K562 (cell line): ENCODE measurements around the gene ARFIP2. TPM values are rescaled to one million over a fixed set of nuclear protein-coding genes. Genes with fewer than 3 reads are reported as not detected.
A peak's percentile ranks its signal among the peaks of the same experiment; 100 is the strongest.

Experiments used
- ATAC-seq: fragments of 200-7000 bp; cut with Tn5 transposase; 3 replicates; pipeline ENCODE4 v1.9.1; 2020; ENCODE audit warnings: moderate library complexity
- BruUV-seq: library from RNA; stranded (reverse); fragments of 400-500 nt; replicated peaks from 2 replicates; lab custom pipeline; 2021; lab: Mats Ljungman, UMichigan
- CTCF ChIA-PET: fragments of 300-600 bp; formaldehyde crosslinking; extraction: SDS; loops from one replicate; lab custom pipeline; 2021; ENCODE audit warnings: low intra/inter-chr PET ratio; lab: Yijun Ruan, JAX
- POLR2A ChIA-PET: fragments of 300-600, 350-650 bp; sonication (Branson Sonifier 250); formaldehyde crosslinking; extraction: SDS; loops from one replicate; lab custom pipeline; 2021; ENCODE audit warnings: antibody characterized with exemption, inconsistent platforms; lab: Yijun Ruan, JAX
- DNase-seq, 4 experiments: peaks; one replicate each; pipeline versions ENCODE4 v3.0.0 to v3.0.0-alpha.2; 2011 to 2018; ENCODE audit warnings: low spot score in 3 of 4, mixed read lengths in 3 of 4; ENCODE audit errors: extremely low read depth in 1 of 4
- FAIRE-seq: peaks from 2 replicates; lab custom pipeline; 2011; peaks lifted over from hg19 to GRCh38; lab: Jason Lieb, UNC
- H2AFZ ChIP-seq: 2 replicates; pipeline ENCODE4 v1.6.0; 2011; ENCODE audit warnings: low read depth, low read length, control low read depth, inconsistent platforms
- H3K27ac ChIP-seq: fragments of 200-600 bp; 3 replicates; pipeline ENCODE4 v1.8.0; 2011; ENCODE audit warnings: low read depth, mild to moderate bottlenecking, control low read depth, inconsistent platforms, low read length, moderate library complexity, mixed read lengths; ENCODE audit errors: extremely low read depth
- H3K27me3 ChIP-seq, 2 experiments: fragments of 300-600 bp in 1 of 2; 2 replicates in 1 of 2; 3 replicates in 1 of 2; pipeline versions ENCODE4 v1.6.0 to v1.8.0; 2011; ENCODE audit warnings: inconsistent platforms in 2 of 2, low read length in 2 of 2, mild to moderate bottlenecking in 1 of 2, mixed read lengths in 1 of 2, moderate library complexity in 1 of 2; ENCODE audit not compliant: control insufficient read depth in 2 of 2, insufficient read depth in 2 of 2
- H3K36me3 ChIP-seq: fragments of 300-600 bp; 3 replicates; pipeline ENCODE4 v1.8.0; 2011; ENCODE audit warnings: mild to moderate bottlenecking, low read length, inconsistent platforms; ENCODE audit not compliant: control insufficient read depth, insufficient read depth
- H3K4me1 ChIP-seq, 2 experiments: fragments of 200-600 bp in 1 of 2; replicated peaks in 1 of 2; 2 replicates in 1 of 2; 3 replicates in 1 of 2; pipeline versions ENCODE4 v1.5.1 to v1.8.0; 2011; ENCODE audit warnings: inconsistent platforms in 2 of 2, low read length in 2 of 2, mild to moderate bottlenecking in 1 of 2, mixed read lengths in 1 of 2, moderate library complexity in 1 of 2; ENCODE audit not compliant: control insufficient read depth in 2 of 2, insufficient read depth in 2 of 2
- H3K4me2 ChIP-seq: 2 replicates; pipeline ENCODE4 v1.6.1; 2011; ENCODE audit warnings: low read length, control low read depth, inconsistent platforms, mixed read lengths; ENCODE audit not compliant: insufficient read depth
- H3K4me3 ChIP-seq: fragments of 200-600 bp; sonication (generic), shearing (Covaris generic); 2 replicates; pipeline ENCODE4 v1.5.1; 2016; ENCODE audit warnings: control low read depth, inconsistent platforms
- H3K79me2 ChIP-seq: fragments of 200-600 bp; 3 replicates; pipeline ENCODE4 v1.8.0; 2011; ENCODE audit warnings: low read length, inconsistent platforms; ENCODE audit not compliant: control insufficient read depth, insufficient read depth
- H3K9ac ChIP-seq, 2 experiments: 2 replicates each; pipeline versions ENCODE4 v1.6.0 to v1.6.1; 2011; ENCODE audit warnings: low read depth in 2 of 2, low read length in 2 of 2, control low read depth in 1 of 2, inconsistent platforms in 1 of 2, mild to moderate bottlenecking in 1 of 2, mixed read lengths in 1 of 2; ENCODE audit not compliant: insufficient read depth in 1 of 2
- H3K9me1 ChIP-seq: one replicate; pipeline ENCODE4 v1.6.0; 2011; ENCODE audit warnings: inconsistent platforms, mild to moderate bottlenecking, low read length, moderate library complexity; ENCODE audit not compliant: control insufficient read depth, insufficient read depth
- H3K9me3 ChIP-seq: replicated peaks from 2 replicates; pipeline ENCODE4 v1.5.1; 2011; ENCODE audit warnings: low read depth, low read length, inconsistent platforms; ENCODE audit not compliant: control insufficient read depth, insufficient read depth
- H4K20me1 ChIP-seq: replicated peaks from 2 replicates; pipeline ENCODE4 v1.6.1; 2011; ENCODE audit warnings: low read length, inconsistent platforms, mixed read lengths; ENCODE audit not compliant: control insufficient read depth, insufficient read depth
- CTCF ChIP-seq, 3 experiments: IDR thresholded peaks in 2 of 3; conservative IDR thresholded peaks in 1 of 3; 2 replicates each; pipeline ENCODE4 v1.5.1; 2011 to 2012; ENCODE audit warnings: low read length in 3 of 3, mild to moderate bottlenecking in 3 of 3, control low read depth in 2 of 3, improper control_type of control experiment in 1 of 3, inconsistent platforms in 1 of 3, low read depth in 1 of 3, mixed read lengths in 1 of 3, moderate library complexity in 1 of 3; ENCODE audit not compliant: insufficient read depth in 2 of 3
- HEY1 ChIP-seq: fragments of 250-450 bp; sonication (Bioruptor Pico); IDR thresholded peaks from 2 replicates; pipeline ENCODE4 v1.5.0; 2020; ENCODE audit warnings: mild to moderate bottlenecking, moderate library complexity, borderline replicate concordance
- JUND ChIP-seq, 2 experiments: IDR thresholded peaks; 2 replicates in 1 of 2; 3 replicates in 1 of 2; pipeline ENCODE4 v1.6.1; 2011; ENCODE audit warnings: borderline replicate concordance in 2 of 2, low read depth in 2 of 2, low read length in 2 of 2, improper control_type of control experiment in 1 of 2, missing biosample characterization in 1 of 2, missing genetic modification characterization in 1 of 2, missing genetic modification reagents in 1 of 2
- NFIC ChIP-seq: fragments of 450-650 bp; IDR thresholded peaks from 2 replicates; pipeline ENCODE4 v1.6.1; 2017; ENCODE audit warnings: mild to moderate bottlenecking, inconsistent platforms
- PATZ1 ChIP-seq: fragments of 250-450 bp; sonication (Bioruptor Pico); IDR thresholded peaks from 2 replicates; pipeline ENCODE4 v1.5.0; 2020; ENCODE audit warnings: mild to moderate bottlenecking, borderline replicate concordance
- RAD21 ChIP-seq, 2 experiments: fragments of 250-450 bp in 1 of 2; fragments of 450-650 bp in 1 of 2; sonication (Bioruptor Pico) in 1 of 2; formaldehyde crosslinking in 1 of 2; IDR thresholded peaks in 1 of 2; conservative IDR thresholded peaks in 1 of 2; 2 replicates each; pipeline versions ENCODE4 v1.4.0 to v1.8.0; 2020 to 2022; ENCODE audit warnings: mild to moderate bottlenecking in 2 of 2, moderate library complexity in 1 of 2
- SMARCA4 ChIP-seq: fragments of 450-650 bp; IDR thresholded peaks from 2 replicates; pipeline ENCODE4 v1.6.1; 2016
- ZNF140 ChIP-seq: fragments of 250-450 bp; sonication (Bioruptor Pico); IDR thresholded peaks from 2 replicates; pipeline ENCODE4 v1.8.0; 2021; ENCODE audit warnings: moderate library complexity, mild to moderate bottlenecking, inconsistent platforms
- ZNF518B ChIP-seq: fragments of 250-450 bp; sonication (Bioruptor Pico); IDR thresholded peaks from 2 replicates; pipeline ENCODE4 v1.5.0; 2021; ENCODE audit warnings: mild to moderate bottlenecking, moderate library complexity
- WGBS: fragments of 100-300 bp; shearing (Covaris generic); methylation state at CpG from one replicate; pipeline ENCODE4 v1.1.6; 2016; ENCODE audit warnings: low coverage, mixed read lengths; ENCODE audit not compliant: insufficient coverage; ENCODE audit errors: missing lambda C conversion rate; 5-methylcytosine and 5-hydroxymethylcytosine counted together
- in situ Hi-C: fragments of 300-500 bp; cut with MboI; formaldehyde crosslinking; loops from 4 replicates; pipeline ENCODE4 v1.15.0; 2018; ENCODE audit warnings: inconsistent platforms, mixed read lengths
- intact Hi-C: fragments of 100-400 bp; cut with micrococcal nuclease; formaldehyde crosslinking; loops from 2 replicates; pipeline ENCODE4 v1.14.2; 2022
- polyA plus RNA-seq, 8 experiments: library from polyadenylated mRNA; depleted of rRNA in 4 of 8; stranded (reverse) in 5 of 8; unstranded in 3 of 8; fragments of >200 nt; fragmentation: Nextera tagmentation in 2 of 8; fragmentation: Illumina TruSeq in 1 of 8; extraction: Ambion mirVana in 2 of 8; extraction: Trizol in 1 of 8; gene quantifications; 2 replicates each; pipeline versions ENCODE4 v1.2.1 to v1.2.3, GENCODE V29; 2011 to 2014; ENCODE audit warnings: inconsistent platforms in 1 of 8, missing spikeins in 1 of 8
- total RNA-seq, 7 experiments: library from RNA; depleted of rRNA in 6 of 7; stranded (reverse); fragments of >200 nt in 6 of 7; fragmentation: Illumina TruSeq in 2 of 7; extraction: Trizol in 2 of 7; gene quantifications; 2 replicates each; pipeline versions ENCODE4 v1.2.1 to v1.2.3, GENCODE V29; 2011 to 2021; ENCODE audit warnings: low replicate concordance in 1 of 7

Gene ARFIP2
- total and polyA plus RNA-seq, 9 of the 15 experiments (the other 6 are each of a cell fraction or from before 2014, with no cell fraction given) = 11.8 to 74.1 (median 41.0) TPM

GRCh38 chr11:6440906-6441358, 40.2 kb downstream of the ARFIP2 start, which contains the start of gene HPX (continued):
- no peak for TF ChIP-seq ZNF518B
- TF ChIP-seq SMARCA4 = no peak
- no peak for TF ChIP-seq HEY1 (CRISPR knock-in tag)
- TF ChIP-seq ZNF140 = no peak

- Histone ChIP-seq H3K9me1 (no peaks in the 10 kb centered on the region), H3K4me2 (no peak overlapping the region), H3K9ac (no peak overlapping the region), H3K4me3 (no peak overlapping the region), H3K27me3 (peaks cover 0 to 8% of the 10 kb centered on the region in 2 experiments; a peak in 1 of 5 replicates), H3K27ac (no peak overlapping the region), H3K4me1 (peaks cover 10 to 12% of the 10 kb centered on the region in 2 experiments; a peak in 3 of 5 replicates), H3K9me3 (no peaks in the 10 kb centered on the region), H3K36me3 (no peaks in the 10 kb centered on the region), H2AFZ (peak overlapping the region; percentile 82), H3K79me2 (no peaks in the 10 kb centered on the region), H4K20me1 (no peaks in the 10 kb centered on the region)
- intact Hi-C loops (loop anchor here (1.0 kb wide), 1 partner anchor 66 kb away; no protein-coding TSS in a partner anchor), in situ Hi-C loops (no loop called here)
- ATAC-seq (peak; percentile 75), FAIRE-seq (peak; percentile 67), DNase-seq (peak; percentile 33 to 71 (median 56))
- CTCF ChIA-PET = interaction anchor here (0.5 to 1.3 kb wide), 3 partner anchors 62 to 318 kb away, joined by 3 to 5 read pairs (median 3); no protein-coding TSS in a partner anchor
- POLR2A ChIA-PET = interaction anchor here (0.7 to 1.7 kb wide), 6 partner anchors 9 to 373 kb away, joined by 3 to 5 read pairs (median 4); partner anchors contain the start of gene APBB1
- WGBS = 18% methylated on average over 1 of the region's 1 CpG
- BruUV-seq = no TSS peak
- no peak for TF ChIP-seq NFIC
- TF ChIP-seq PATZ1 (CRISPR knock-in tag) = no peak
- TF ChIP-seq JUND (IDR thresholded peaks at IDR 0.05; ENCODE audit: borderline replicate concordance, low read depth, low read length) = 0 out of 2 replicates have a peak, but pooled peaks have one; percentile 12
- no peak for TF ChIP-seq JUND (tag; IDR thresholded peaks at IDR 0.05; ENCODE audit: borderline replicate concordance, low read depth, low read length)
- TF ChIP-seq CTCF (IDR thresholded peaks at IDR 0.05 in 2 of 3, conservative IDR thresholded peaks at IDR 0.05 in 1 of 3; ENCODE audit: insufficient read depth in 2 of 3, low read depth in 1 of 3, low read length in 3 of 3) = peak; percentile 76 to 85 (median 82)
- TF ChIP-seq RAD21 (CRISPR knock-in tag; conservative IDR thresholded peaks at IDR 0.05 in 1 of 2, IDR thresholded peaks at IDR 0.05 in 1 of 2) = peak; percentile 48 to 74
Observed at GRCh38 chr11:6438979-6439571, 42.1 kb downstream of the ARFIP2 start.
